HEK293T (cell line): ENCODE results near the gene CAPN5.

ENCODE experiments used
- ARNT ChIP-seq: fragments of 450-650 bp; IDR thresholded peaks from 2 replicates; pipeline ENCODE4 v1.6.1; 2017; ENCODE audit warnings: mild to moderate bottlenecking
- BHLHE40 ChIP-seq: fragments of 450-650 bp; IDR thresholded peaks from 2 replicates; pipeline ENCODE4 v1.6.1; 2016; ENCODE audit warnings: mild to moderate bottlenecking, moderate library complexity, borderline replicate concordance
- ELF4 ChIP-seq: fragments of 450-650 bp; IDR thresholded peaks from 2 replicates; pipeline ENCODE4 v1.6.1; 2017; ENCODE audit warnings: antibody characterized with exemption
- FOXK2 ChIP-seq: fragments of 450-650 bp; IDR thresholded peaks from 2 replicates; pipeline ENCODE4 v1.6.1; 2016; ENCODE audit warnings: mild to moderate bottlenecking
- FOXM1 ChIP-seq: fragments of 450-650 bp; IDR thresholded peaks from 2 replicates; pipeline ENCODE4 v1.6.1; 2017; ENCODE audit warnings: mild to moderate bottlenecking, borderline replicate concordance
- HDGF ChIP-seq: fragments of 450-650 bp; IDR thresholded peaks from 2 replicates; pipeline ENCODE4 v1.6.1; 2017; ENCODE audit warnings: antibody characterized with exemption, borderline replicate concordance
- L3MBTL2 ChIP-seq: fragments of 450-650 bp; conservative IDR thresholded peaks from 2 replicates; pipeline ENCODE4 v1.6.1; 2016; ENCODE audit warnings: mild to moderate bottlenecking
- LEF1 ChIP-seq: fragments of 450-650 bp; IDR thresholded peaks from 2 replicates; pipeline ENCODE4 v1.6.1; 2017; ENCODE audit warnings: mild to moderate bottlenecking, borderline replicate concordance
- NFRKB ChIP-seq: fragments of 450-650 bp; IDR thresholded peaks from 2 replicates; pipeline ENCODE4 v1.6.1; 2016; ENCODE audit warnings: mild to moderate bottlenecking, moderate library complexity
- SP1 ChIP-seq: fragments of 450-650 bp; IDR thresholded peaks from 2 replicates; pipeline ENCODE4 v1.6.1; 2017
- SUZ12 ChIP-seq: fragments of 450-650 bp; IDR thresholded peaks from 2 replicates; pipeline ENCODE4 v1.6.1; 2016; ENCODE audit warnings: mild to moderate bottlenecking
- TARDBP ChIP-seq: fragments of 450-650 bp; IDR thresholded peaks from 2 replicates; pipeline ENCODE4 v1.6.1; 2016
- ZNF384 ChIP-seq: fragments of 450-650 bp; IDR thresholded peaks from 2 replicates; pipeline ENCODE4 v1.6.1; 2016
- TF ChIP-seq, protein P1 (sequence below): fragments of 450-650 bp; IDR thresholded peaks from 2 replicates; pipeline ENCODE4 v1.6.1; 2016

DNA sequence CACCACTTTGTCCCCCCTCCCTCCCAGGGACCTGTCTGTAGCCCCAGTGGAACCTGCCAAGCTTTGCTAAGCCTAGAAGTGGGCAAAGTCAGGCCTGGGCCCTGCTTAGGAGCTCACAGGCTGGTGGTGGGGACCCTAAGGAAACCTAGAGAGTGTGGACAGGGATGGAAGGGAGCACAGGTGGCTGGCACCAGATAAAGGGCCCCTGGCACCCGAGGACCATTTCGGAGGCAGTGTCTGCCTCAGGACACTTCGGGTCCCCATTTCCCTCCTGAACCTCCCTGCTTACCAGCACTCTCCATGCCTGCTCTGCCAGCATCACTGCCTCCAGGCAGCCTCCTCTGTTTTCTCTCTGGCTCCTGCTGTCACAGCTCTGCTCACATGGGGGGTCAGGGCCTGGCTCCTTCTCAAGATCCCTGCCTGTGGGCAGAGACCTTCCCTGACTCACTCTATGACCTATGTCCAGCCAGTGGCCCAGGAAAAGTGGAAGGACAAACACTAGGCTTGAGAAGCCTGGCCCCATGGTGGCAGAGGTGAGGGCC is 22.3 kb downstream of the CAPN5 start:
- TF ChIP-seq BHLHE40 (no peak), ARNT (no peak), SUZ12 (no peak), SP1 (no peak), FOXK2 (no peak), ELF4 (no peak), HDGF (no peak), FOXM1 (no peak), ZNF384 (no peak), NFRKB (no peak), L3MBTL2 (no peak), TARDBP (no peak), LEF1 (no peak)
- TF ChIP-seq, protein P1, sequence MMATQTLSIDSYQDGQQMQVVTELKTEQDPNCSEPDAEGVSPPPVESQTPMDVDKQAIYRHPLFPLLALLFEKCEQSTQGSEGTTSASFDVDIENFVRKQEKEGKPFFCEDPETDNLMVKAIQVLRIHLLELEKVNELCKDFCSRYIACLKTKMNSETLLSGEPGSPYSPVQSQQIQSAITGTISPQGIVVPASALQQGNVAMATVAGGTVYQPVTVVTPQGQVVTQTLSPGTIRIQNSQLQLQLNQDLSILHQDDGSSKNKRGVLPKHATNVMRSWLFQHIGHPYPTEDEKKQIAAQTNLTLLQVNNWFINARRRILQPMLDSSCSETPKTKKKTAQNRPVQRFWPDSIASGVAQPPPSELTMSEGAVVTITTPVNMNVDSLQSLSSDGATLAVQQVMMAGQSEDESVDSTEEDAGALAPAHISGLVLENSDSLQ: no peak
